ENCODE measurements around the gene SHROOM2. TPM values are rescaled to one million over a fixed set of nuclear protein-coding genes. Genes with fewer than 3 reads are reported as not detected.

SHROOM2 gene
- polyA plus RNA-seq, 1 donor (not counting 4 experiments of a cell fraction or from before 2014, with no cell fraction given) = 3.3 TPM

- H3K27ac ChIP-seq (ENCODE audit: control insufficient read depth, insufficient read depth, low read length) = peak overlapping the region; percentile 20
- H3K27me3 ChIP-seq (ENCODE audit: control insufficient read depth, extremely low read depth, insufficient read depth, low read length) = no peaks in the 10 kb centered on the region
- H3K4me1 ChIP-seq (ENCODE audit: control insufficient read depth, extremely low read depth, insufficient read depth, low read length) = peaks cover 12% of the 10 kb centered on the region
- DNase-seq (ENCODE audit: low read depth, low spot score) (no peak), FAIRE-seq (peak; percentile 49)
- no peaks in the 10 kb centered on the region for H4K20me1 ChIP-seq (ENCODE audit: control insufficient read depth, extremely low read depth, insufficient read depth, low read length)
- no peaks in the 10 kb centered on the region for H3K36me3 ChIP-seq (ENCODE audit: control insufficient read depth in 2 of 2, extremely low read depth in 1 of 2, insufficient read depth in 2 of 2, low read length in 2 of 2)
- no peaks in the 10 kb centered on the region for H3K79me2 ChIP-seq (ENCODE audit: control insufficient read depth, insufficient read depth, low read length)
- dilution Hi-C loops (cut with MboI; ENCODE audit: extremely low pct_ligation_motif_present, low sequenced_read_pairs) = no loop called here
- TF ChIP-seq EZH2 (IDR thresholded peaks at IDR 0.05; ENCODE audit: low read length) (no peak), CTCF (optimal IDR thresholded peaks at IDR 0.05 in 1 of 3, IDR thresholded peaks at IDR 0.05 in 1 of 3, conservative IDR thresholded peaks at IDR 0.05 in 1 of 3; ENCODE audit: extremely low read depth in 1 of 3, insufficient read depth in 2 of 3, low read length in 3 of 3) (no peak)
- peak overlapping the region; percentile 35 for H3K9ac ChIP-seq (ENCODE audit: control insufficient read depth, extremely low read depth, insufficient read depth, low read length)
- no peaks in the 10 kb centered on the region for H3K9me3 ChIP-seq (ENCODE audit: control insufficient read depth, low read depth, low read length)
- H3K4me3 ChIP-seq (ENCODE audit: control insufficient read depth in 2 of 3, extremely low read depth in 1 of 3, insufficient read depth in 2 of 3, low read depth in 1 of 3, low read length in 3 of 3) = peak overlapping the region in 1 of 3 experiments; percentile 25
- H2AFZ ChIP-seq (ENCODE audit: control insufficient read depth, low read length) = no peak overlapping the region
- H3K9me1 ChIP-seq (ENCODE audit: control insufficient read depth, extremely low read depth, insufficient read depth, low read length) = no peaks in the 10 kb centered on the region
- peak overlapping the region; percentile 52 for H3K4me2 ChIP-seq (ENCODE audit: control insufficient read depth, extremely low read depth, insufficient read depth, low read depth, low read length)
Measured at GRCh38 chrX:9790866-9791265, 4.6 kb downstream of the SHROOM2 start.

GRCh38 chrX:9794495-9794894 is 8.3 kb downstream of the SHROOM2 start:
- Histone ChIP-seq H2AFZ (ENCODE audit: control insufficient read depth, low read length) (no peak overlapping the region), H4K20me1 (ENCODE audit: control insufficient read depth, extremely low read depth, insufficient read depth, low read length) (no peaks in the 10 kb centered on the region), H3K27me3 (ENCODE audit: control insufficient read depth, extremely low read depth, insufficient read depth, low read length) (no peaks in the 10 kb centered on the region), H3K4me1 (ENCODE audit: control insufficient read depth, extremely low read depth, insufficient read depth, low read length) (peaks cover 7% of the 10 kb centered on the region), H3K4me2 (ENCODE audit: control insufficient read depth, extremely low read depth, insufficient read depth, low read depth, low read length) (no peak overlapping the region), H3K27ac (ENCODE audit: control insufficient read depth, insufficient read depth, low read length) (no peak overlapping the region), H3K9me3 (ENCODE audit: control insufficient read depth, low read depth, low read length) (no peaks in the 10 kb centered on the region), H3K4me3 (ENCODE audit: control insufficient read depth in 2 of 3, extremely low read depth in 1 of 3, insufficient read depth in 2 of 3, low read depth in 1 of 3, low read length in 3 of 3) (no peak overlapping the region), H3K9me1 (ENCODE audit: control insufficient read depth, extremely low read depth, insufficient read depth, low read length) (no peaks in the 10 kb centered on the region), H3K79me2 (ENCODE audit: control insufficient read depth, insufficient read depth, low read length) (no peaks in the 10 kb centered on the region), H3K9ac (ENCODE audit: control insufficient read depth, extremely low read depth, insufficient read depth, low read length) (no peak overlapping the region), H3K36me3 (ENCODE audit: control insufficient read depth in 2 of 2, extremely low read depth in 1 of 2, insufficient read depth in 2 of 2, low read length in 2 of 2) (no peaks in the 10 kb centered on the region)
- no peak for FAIRE-seq
- no peak for DNase-seq (ENCODE audit: low read depth, low spot score)
- dilution Hi-C loops (cut with MboI; ENCODE audit: extremely low pct_ligation_motif_present, low sequenced_read_pairs) = no loop called here
- TF ChIP-seq EZH2 (IDR thresholded peaks at IDR 0.05; ENCODE audit: low read length) (no peak), CTCF (optimal IDR thresholded peaks at IDR 0.05 in 1 of 3, IDR thresholded peaks at IDR 0.05 in 1 of 3, conservative IDR thresholded peaks at IDR 0.05 in 1 of 3; ENCODE audit: extremely low read depth in 1 of 3, insufficient read depth in 2 of 3, low read length in 3 of 3) (no peak)

All from keratinocyte (primary cell).